Measurements from ENCODE around the gene UBE2H.

The UBE2H gene

GRCh38 chr7:129855935-129856717 lies 96.6 kb downstream of the UBE2H start:
- H3K4me3 ChIP-seq (ENCODE audit: low read depth, low read length) = no peak overlapping the region
- TF ChIP-seq CTCF (IDR thresholded peaks at IDR 0.05; ENCODE audit: control insufficient read depth, extremely low read depth, insufficient read depth) = no peak
- no peak for DNase-seq (ENCODE audit: low read depth)

- DNase-seq (ENCODE audit: low read depth) = no peak
- H3K4me3 ChIP-seq (ENCODE audit: low read depth, low read length) = no peak overlapping the region
- TF ChIP-seq CTCF (IDR thresholded peaks at IDR 0.05; ENCODE audit: control insufficient read depth, extremely low read depth, insufficient read depth) = no peak
Measured at GRCh38 chr7:129855234-129855673, 97.5 kb downstream of the UBE2H start.

DNA sequence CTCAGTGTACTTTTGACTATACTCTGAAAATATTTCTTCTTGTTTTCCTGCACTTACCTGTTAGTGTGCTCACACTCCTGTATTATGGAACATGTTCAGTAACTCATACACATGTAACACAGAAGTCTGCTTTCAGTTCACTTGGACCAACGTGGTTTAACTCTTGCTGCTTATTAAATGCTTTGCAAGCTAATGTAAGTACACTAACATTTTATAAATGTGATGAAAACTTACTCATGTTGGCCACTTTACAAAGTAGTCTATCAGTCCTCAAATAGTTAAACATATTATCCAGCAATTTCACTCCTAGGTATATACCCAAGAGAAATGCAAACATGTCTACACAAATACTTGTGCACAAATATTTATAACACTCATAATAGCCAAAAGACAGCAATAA lies 98.4 kb downstream of the UBE2H start:
- peak overlapping the region; percentile 32 for H3K4me3 ChIP-seq (ENCODE audit: low read depth, low read length)
- peak; percentile 36 for DNase-seq (ENCODE audit: low read depth)

DNA sequence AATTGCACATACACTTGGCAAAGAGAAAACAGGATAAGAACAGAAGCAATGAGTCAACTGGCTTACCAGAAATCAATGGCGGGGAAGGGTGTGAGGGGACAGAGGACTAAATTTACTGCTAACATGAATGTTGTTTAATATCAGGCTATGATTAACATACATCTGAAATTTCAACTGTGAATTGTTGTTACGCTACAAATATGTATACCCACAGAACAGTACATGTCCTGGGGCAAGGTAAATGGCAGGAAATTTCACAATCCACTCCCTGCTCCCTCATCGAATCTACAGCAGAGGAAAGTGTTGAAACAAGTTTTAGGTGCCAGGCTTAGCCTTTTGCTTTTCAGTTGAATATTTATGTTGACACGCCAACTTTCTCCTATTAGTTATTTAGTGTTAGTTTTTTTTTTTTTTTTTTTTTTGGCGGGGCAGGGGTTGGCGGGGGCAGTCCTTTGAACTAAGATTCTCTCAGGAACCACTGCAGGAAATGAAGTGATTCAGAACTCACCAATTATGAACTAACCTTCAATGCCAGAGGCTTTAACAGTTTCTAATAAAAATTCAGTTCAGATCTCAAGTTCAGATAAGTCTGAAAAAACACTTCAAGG lies 99.0 kb downstream of the UBE2H start:
- H3K4me3 ChIP-seq (ENCODE audit: low read depth, low read length) = peak overlapping the region; percentile 32
- DNase-seq (ENCODE audit: low read depth) = no peak
- TF ChIP-seq CTCF (IDR thresholded peaks at IDR 0.05; ENCODE audit: control insufficient read depth, extremely low read depth, insufficient read depth) = no peak

More for the DNA sequence above, 98.4 kb downstream of the UBE2H start:
- no peak for TF ChIP-seq CTCF (IDR thresholded peaks at IDR 0.05; ENCODE audit: control insufficient read depth, extremely low read depth, insufficient read depth)

DNA sequence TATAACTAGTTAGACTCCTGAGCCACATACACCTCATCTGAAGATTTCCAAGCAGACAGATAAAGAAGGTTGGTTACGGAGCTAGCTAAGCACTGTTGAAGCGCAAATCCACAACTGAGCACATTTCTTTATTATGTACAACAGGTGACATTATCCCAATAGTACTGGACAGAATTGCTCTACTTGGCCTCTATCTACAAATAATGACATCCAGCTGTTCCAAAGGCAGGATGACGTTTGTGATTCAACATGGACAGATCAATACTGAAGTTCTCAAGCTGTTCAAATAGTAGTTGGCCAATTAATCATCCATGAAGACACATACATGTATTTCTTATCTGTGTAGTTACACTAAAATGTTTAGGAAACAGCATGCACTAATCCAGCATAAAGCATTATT lies 101.0 kb downstream of the UBE2H start:
- H3K4me3 ChIP-seq (ENCODE audit: low read depth, low read length) = no peak overlapping the region
- TF ChIP-seq CTCF (IDR thresholded peaks at IDR 0.05; ENCODE audit: control insufficient read depth, extremely low read depth, insufficient read depth) = no peak
- no peak for DNase-seq (ENCODE audit: low read depth)

GRCh38 chr7:129851174-129851573 lies 101.6 kb downstream of the UBE2H start:
- DNase-seq (ENCODE audit: low read depth) = no peak
- no peak overlapping the region for H3K4me3 ChIP-seq (ENCODE audit: low read depth, low read length)
- TF ChIP-seq CTCF (IDR thresholded peaks at IDR 0.05; ENCODE audit: control insufficient read depth, extremely low read depth, insufficient read depth) = no peak
